ENCODE data around the gene WFDC12.

WFDC12 gene

DNA sequence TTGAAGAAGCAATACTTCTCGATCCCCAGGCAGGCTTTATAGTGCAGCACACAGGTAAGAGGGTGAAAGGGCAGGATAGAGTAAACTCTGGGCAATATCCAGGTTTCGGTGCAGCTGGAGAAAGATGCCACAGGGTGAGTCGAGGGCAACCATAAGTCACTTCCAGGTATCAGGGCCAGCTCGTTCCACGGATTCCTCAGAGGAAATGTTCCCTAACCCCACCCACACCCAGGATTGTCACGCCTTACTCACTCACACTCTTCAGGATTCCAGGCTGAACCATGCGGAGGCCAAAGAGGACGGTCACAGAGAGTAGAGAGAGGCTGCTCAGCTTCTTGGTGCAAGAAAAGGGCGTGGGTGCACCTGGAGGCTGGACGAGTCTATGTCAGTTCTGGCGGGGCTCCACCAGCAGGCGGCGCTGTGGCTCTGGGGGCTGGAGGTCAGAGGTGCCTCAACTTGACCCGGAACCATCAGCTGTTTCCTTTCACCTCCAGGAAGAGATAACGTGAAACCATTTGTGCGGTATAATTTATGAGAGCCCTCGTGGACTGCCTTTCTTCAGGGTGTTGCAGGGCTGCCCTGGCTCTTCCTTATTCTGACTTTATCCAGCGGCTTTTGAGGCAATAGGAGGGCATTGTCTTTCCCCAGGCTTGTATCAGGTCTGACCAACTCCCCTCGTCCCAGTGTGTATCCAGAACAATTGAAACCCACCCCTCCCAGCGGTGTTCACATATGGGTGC, 14.5 kb upstream of the WFDC12 start:
- DNase-seq (ENCODE audit: low read depth), result peak; percentile 2
- H3K4me3 ChIP-seq (ENCODE audit: low read depth, low read length), result no peak overlapping the region
- TF ChIP-seq, protein P1, sequence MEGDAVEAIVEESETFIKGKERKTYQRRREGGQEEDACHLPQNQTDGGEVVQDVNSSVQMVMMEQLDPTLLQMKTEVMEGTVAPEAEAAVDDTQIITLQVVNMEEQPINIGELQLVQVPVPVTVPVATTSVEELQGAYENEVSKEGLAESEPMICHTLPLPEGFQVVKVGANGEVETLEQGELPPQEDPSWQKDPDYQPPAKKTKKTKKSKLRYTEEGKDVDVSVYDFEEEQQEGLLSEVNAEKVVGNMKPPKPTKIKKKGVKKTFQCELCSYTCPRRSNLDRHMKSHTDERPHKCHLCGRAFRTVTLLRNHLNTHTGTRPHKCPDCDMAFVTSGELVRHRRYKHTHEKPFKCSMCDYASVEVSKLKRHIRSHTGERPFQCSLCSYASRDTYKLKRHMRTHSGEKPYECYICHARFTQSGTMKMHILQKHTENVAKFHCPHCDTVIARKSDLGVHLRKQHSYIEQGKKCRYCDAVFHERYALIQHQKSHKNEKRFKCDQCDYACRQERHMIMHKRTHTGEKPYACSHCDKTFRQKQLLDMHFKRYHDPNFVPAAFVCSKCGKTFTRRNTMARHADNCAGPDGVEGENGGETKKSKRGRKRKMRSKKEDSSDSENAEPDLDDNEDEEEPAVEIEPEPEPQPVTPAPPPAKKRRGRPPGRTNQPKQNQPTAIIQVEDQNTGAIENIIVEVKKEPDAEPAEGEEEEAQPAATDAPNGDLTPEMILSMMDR (IDR thresholded peaks at IDR 0.05; ENCODE audit: low read depth, low read length, missing control alignments), result peak; percentile 95

DNA sequence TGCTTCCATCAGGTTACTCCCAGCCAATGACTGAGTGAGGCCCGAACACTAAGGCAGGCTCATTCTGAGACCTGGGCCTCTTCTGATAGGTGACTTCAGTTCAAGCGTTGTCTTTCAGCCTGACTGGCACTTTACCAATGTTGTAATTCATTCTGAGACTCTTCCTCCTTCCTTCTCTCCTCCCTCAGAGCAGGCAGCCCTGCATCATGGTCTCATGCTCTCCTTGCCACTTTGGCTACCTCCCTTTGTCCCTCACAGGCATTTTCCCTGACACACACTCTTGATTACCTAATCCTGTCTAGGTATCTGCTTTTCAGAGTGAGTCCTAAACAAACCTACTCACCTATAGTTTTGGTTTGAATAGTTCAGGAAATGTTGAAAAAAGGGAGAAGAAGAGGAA, 12.6 kb upstream of the WFDC12 start:
- TF ChIP-seq, protein P1 (IDR thresholded peaks at IDR 0.05; ENCODE audit: low read depth, low read length, missing control alignments), result no peak
- DNase-seq (ENCODE audit: low read depth), result no peak
- H3K4me3 ChIP-seq (ENCODE audit: low read depth, low read length), result no peak overlapping the region

DNA sequence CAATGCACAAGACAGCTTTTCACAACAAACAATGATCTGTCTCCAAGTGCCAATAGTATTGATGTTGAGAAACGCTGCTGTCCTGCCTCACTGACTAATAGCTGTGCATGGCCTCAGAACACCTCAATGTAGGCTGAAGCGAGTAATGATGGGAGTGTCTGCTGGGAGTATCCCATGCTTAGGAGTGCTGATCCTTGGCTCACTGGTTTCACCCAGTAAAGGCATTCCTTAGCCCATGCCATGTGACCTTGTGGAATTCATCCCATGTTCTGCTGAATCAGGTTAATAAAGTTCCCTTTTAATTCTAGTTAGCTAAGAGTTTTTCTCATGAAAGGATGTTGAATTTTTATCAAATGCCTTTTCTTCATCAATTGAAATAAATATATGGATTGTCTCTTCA, 3.8 kb upstream of the WFDC12 start:
- TF ChIP-seq, protein P1 (IDR thresholded peaks at IDR 0.05; ENCODE audit: low read depth, low read length, missing control alignments), result no peak
- no peak overlapping the region for H3K4me3 ChIP-seq (ENCODE audit: low read depth, low read length)
- no peak for DNase-seq (ENCODE audit: low read depth)

DNA sequence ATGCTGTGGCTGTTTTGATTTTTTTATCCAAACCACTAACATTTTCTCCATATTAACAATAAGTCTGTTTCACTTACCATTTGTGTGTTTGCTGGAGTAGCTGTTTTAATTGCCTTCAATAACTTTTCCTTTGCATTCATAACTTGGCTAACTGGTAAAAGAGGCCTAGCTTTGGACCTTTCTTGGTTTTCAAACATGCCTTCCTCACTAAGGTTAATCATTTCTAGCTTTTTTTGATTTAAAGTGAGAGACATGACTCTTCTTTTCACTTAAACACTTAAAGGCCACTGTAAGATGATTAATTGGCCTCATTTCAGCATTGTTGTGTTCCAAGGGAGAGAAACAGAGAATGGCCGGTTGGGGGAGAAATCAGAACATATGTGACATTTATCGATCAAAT, 2.9 kb downstream of the WFDC12 start:
- no peak overlapping the region for H3K4me3 ChIP-seq (ENCODE audit: low read depth, low read length)
- DNase-seq (ENCODE audit: low read depth), result no peak
- TF ChIP-seq, protein P1 (IDR thresholded peaks at IDR 0.05; ENCODE audit: low read depth, low read length, missing control alignments), result no peak

DNA sequence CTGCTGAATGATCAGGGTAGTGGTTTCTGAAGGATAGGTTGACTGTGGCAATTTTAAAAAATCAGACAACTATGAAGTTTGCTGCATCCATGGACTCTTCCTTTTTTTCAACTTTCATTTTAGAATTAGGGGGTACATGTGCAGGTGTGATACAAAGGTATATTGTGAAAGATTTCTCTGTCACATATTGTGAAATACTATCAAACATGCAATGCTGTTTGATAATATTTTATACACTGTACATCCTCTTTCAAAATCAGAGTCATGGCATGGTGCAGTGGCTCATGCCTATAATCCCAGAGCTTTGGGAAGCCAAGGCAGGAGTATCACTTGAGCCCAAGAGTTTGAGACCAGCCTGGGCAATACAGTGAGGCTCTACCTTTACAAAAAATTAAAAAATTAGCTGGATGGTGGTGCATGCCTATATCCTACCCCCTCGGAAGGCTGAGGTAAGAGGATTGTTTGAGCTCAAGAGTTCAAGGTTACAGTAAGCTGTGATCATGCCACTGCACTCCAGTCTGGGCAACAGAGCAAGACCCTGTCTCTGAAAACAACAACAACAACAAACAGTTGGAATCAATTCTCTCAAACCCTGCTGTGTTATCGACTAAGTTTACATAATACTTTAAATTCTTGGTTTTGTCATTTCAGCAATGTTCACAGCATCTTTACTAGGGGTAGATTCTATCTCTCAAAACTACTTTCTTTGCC, 4.6 kb downstream of the WFDC12 start:
- TF ChIP-seq, protein P1 (IDR thresholded peaks at IDR 0.05; ENCODE audit: low read depth, low read length, missing control alignments), result no peak
- no peak for DNase-seq (ENCODE audit: low read depth)
- H3K4me3 ChIP-seq (ENCODE audit: low read depth, low read length), result no peak overlapping the region

DNA sequence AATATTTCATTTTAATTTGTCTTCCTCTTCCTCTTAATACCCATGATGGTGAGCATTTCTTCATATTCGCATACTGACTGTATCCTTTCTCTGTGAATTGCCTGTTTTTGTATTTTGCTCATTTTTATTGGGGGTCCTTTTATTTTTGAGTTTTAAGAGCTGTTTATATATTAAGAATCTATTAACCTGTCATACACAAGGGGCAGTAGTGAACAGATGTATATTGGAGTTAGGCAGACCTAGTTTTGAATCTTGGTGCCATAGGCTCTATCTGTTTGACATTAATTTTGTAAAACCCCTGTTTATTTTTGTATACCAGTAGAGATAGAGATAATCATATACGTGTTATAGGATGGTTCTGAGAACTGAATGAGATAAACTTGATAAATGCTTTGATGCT, 6.2 kb downstream of the WFDC12 start:
- no peak overlapping the region for H3K4me3 ChIP-seq (ENCODE audit: low read depth, low read length)
- DNase-seq (ENCODE audit: low read depth), result no peak
- TF ChIP-seq, protein P1 (IDR thresholded peaks at IDR 0.05; ENCODE audit: low read depth, low read length, missing control alignments), result no peak
